Thoracic aorta (tissue), 2 donors: ENCODE results near the gene SCP2D1. TPM values are rescaled to one million over a fixed set of nuclear protein-coding genes. Genes with fewer than 3 reads are reported as not detected.

Experiments used
- ATAC-seq: fragments of 150-250 bp; one replicate; pipeline ENCODE4 v1.8.0; 2017; ENCODE audit warnings: low read depth; ENCODE audit not compliant: insufficient number of reproducible peaks, low FRiP score
- DNase-seq: peaks from one replicate; pipeline ENCODE4 v3.0.0-alpha.2; 2020; ENCODE audit warnings: low spot score
- H3K27ac ChIP-seq, 2 donors: fragments of 200-600 bp; sonication (generic); 1 replicate in 1 of 2; 2 replicates in 1 of 2; pipeline ENCODE4 v1.5.1; 2016; ENCODE audit warnings: mild to moderate bottlenecking in 2 of 2, moderate library complexity in 2 of 2
- H3K27me3 ChIP-seq: fragments of 200-600 bp; sonication (generic); replicated peaks from 2 replicates; pipeline ENCODE4 v1.6.0; 2016; ENCODE audit warnings: mild to moderate bottlenecking; ENCODE audit not compliant: insufficient read depth
- H3K36me3 ChIP-seq: fragments of 200-600 bp; sonication (generic); one replicate; pipeline ENCODE4 v1.5.1; 2016
- H3K4me1 ChIP-seq, 2 donors: fragments of 200-600 bp; sonication (generic); 1 replicate in 1 of 2; 2 replicates in 1 of 2; pipeline versions ENCODE4 v1.5.1 to v1.6.0; 2016; ENCODE audit warnings: low read depth in 2 of 2, mild to moderate bottlenecking in 1 of 2; ENCODE audit not compliant: control insufficient read depth in 1 of 2
- H3K4me3 ChIP-seq: fragments of 200-600 bp; sonication (generic); 2 replicates; pipeline ENCODE4 v1.5.1; 2016; ENCODE audit warnings: mild to moderate bottlenecking
- H3K9me3 ChIP-seq: fragments of 200-600 bp; sonication (generic); 2 replicates; pipeline ENCODE4 v1.5.1; 2016
- total RNA-seq, 2 donors: library from RNA; depleted of rRNA; stranded (reverse); fragments of >200 nt; gene quantifications; one replicate each; pipeline versions ENCODE4 v1.1.0 to v1.2.3, GENCODE V29; 2016
- TF ChIP-seq, protein P1 (sequence below): fragments of 200-600 bp; sonication (generic); IDR thresholded peaks from one replicate; pipeline ENCODE4 v1.5.1; 2019; ENCODE audit warnings: antibody characterized with exemption

The SCP2D1 gene
- total RNA-seq, 2 donors from 2014 or later: not detected

DNA sequence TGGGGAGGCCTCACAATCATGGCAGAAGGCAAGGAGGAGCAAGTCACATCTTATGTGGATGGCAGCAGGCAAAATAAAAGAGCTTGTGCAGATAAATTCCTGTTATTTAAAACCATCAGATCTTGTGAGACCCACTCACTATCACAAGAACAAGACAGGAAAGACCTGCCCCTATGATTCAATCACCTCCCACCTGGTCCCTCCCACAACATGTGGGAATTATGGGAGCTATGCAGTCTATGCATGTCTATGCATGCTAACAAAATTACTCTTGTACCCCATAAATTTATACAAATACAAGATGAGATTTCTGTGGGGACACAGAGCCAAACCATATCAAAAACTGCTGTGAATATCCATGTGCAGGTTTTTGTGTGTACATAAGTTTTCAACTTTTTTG, 25.6 kb upstream of the SCP2D1 start:
- Histone ChIP-seq H3K36me3 (no peaks in the 10 kb centered on the region), H3K9me3 (no peaks in the 10 kb centered on the region), H3K27ac (no peak overlapping the region), H3K27me3 (no peaks in the 10 kb centered on the region), H3K4me1 (no peaks in the 10 kb centered on the region), H3K4me3 (no peak overlapping the region)
- ATAC-seq (no peak), DNase-seq (no peak)
- TF ChIP-seq, protein P1, sequence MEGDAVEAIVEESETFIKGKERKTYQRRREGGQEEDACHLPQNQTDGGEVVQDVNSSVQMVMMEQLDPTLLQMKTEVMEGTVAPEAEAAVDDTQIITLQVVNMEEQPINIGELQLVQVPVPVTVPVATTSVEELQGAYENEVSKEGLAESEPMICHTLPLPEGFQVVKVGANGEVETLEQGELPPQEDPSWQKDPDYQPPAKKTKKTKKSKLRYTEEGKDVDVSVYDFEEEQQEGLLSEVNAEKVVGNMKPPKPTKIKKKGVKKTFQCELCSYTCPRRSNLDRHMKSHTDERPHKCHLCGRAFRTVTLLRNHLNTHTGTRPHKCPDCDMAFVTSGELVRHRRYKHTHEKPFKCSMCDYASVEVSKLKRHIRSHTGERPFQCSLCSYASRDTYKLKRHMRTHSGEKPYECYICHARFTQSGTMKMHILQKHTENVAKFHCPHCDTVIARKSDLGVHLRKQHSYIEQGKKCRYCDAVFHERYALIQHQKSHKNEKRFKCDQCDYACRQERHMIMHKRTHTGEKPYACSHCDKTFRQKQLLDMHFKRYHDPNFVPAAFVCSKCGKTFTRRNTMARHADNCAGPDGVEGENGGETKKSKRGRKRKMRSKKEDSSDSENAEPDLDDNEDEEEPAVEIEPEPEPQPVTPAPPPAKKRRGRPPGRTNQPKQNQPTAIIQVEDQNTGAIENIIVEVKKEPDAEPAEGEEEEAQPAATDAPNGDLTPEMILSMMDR: no peak

DNA sequence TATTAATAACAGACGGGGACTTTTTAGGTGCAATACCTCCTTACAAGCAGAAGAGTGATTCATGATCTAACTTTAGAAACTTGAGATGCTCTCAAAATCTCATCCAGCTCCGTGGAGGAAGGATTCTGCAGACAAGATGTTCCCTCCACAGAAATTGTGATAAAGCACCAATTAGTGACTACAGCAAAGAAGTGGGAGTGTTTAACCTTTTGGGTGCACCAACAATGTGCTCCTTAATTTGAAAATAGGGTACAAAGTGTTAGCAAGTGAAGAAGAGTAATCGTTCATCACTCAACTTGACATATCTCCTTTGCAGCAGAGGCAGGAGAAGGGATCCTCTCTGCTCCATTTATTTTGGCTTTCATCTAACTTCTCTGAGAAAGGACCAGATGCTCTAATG, 22.8 kb upstream of the SCP2D1 start:
- peaks cover 3 to 8% of the 10 kb centered on the region in 2 donors for H3K4me1 ChIP-seq
- H3K27me3 ChIP-seq: no peaks in the 10 kb centered on the region
- H3K9me3 ChIP-seq: no peaks in the 10 kb centered on the region
- no peak overlapping the region for H3K4me3 ChIP-seq
- no peak for ATAC-seq
- TF ChIP-seq, protein P1: no peak
- DNase-seq: no peak
- H3K27ac ChIP-seq: no peak overlapping the region
- no peaks in the 10 kb centered on the region for H3K36me3 ChIP-seq

DNA sequence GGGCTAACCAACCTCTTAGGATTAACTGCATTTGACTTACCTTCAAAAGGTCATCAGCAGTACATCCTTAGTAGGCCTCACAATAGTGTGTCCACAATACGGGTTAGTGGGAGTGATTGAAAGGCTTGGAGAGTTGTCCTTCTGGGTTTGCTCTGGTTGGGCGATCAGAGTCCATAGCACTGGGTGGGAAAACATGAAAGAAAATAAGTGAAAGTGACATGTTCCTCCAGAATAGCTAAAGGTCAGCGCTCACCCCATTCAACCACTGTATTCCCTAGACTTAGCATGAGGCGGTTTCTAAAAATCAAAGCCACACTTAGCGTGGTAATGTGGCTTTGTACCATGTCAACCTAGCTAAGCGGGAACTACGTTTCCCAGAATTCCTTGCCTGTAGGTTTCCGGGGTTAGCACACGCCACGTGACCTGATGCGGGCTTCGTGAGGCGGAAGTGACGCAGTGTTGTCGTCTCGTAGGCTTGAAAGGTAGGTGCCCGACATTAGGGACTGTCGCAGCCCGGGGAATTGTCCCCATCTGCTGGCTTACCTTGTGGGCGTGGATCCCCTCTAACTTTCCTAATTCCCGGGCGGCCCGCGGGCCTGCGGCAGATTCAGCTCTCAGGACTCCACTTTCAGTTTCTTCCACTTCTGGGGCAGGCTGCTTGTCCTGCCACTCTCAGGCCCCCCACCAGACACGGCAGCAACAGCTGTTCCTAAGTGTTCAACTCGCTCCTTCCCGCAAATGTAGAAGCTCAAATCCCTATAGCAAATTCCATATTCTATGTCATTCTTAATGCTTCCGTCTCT, 19.8 kb upstream of the SCP2D1 start:
- peaks cover 3 to 8% of the 10 kb centered on the region in 2 donors for H3K4me1 ChIP-seq

DNA sequence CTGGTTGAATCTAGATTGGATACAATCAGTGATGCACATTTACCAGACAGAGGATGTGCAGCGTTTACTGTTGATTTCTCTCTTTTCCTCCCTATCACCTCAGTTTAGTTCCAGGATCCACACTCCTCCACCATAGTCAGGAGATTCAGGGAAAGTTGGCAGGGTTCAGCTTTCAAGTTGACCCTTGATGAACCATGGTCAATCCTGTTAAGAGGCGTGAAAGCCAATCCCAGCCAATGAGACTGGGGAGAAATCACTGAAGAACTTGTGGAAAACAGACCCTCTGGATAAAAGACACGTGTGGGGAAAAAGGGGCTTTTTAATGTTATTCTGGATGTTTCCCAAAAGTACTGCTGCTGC, 19.2 kb upstream of the SCP2D1 start:
- no peaks in the 10 kb centered on the region for H3K9me3 ChIP-seq
- H3K36me3 ChIP-seq: no peaks in the 10 kb centered on the region
- DNase-seq: no peak
- TF ChIP-seq, protein P1: no peak
- peaks cover 3 to 8% of the 10 kb centered on the region in 2 donors for H3K4me1 ChIP-seq
- H3K27ac ChIP-seq: peak overlapping the region; percentile 80 to 86
- H3K4me3 ChIP-seq: peak overlapping the region; percentile 78
- ATAC-seq: no peak
- no peaks in the 10 kb centered on the region for H3K27me3 ChIP-seq

More for the DNA sequence above, 19.8 kb upstream of the SCP2D1 start:
- TF ChIP-seq, protein P1: no peak
- DNase-seq (peak; percentile 83), ATAC-seq (peak; percentile 89)
- Histone ChIP-seq H3K27me3 (no peaks in the 10 kb centered on the region), H3K36me3 (no peaks in the 10 kb centered on the region), H3K27ac (peak overlapping the region; percentile 80 to 86), H3K4me3 (peak overlapping the region; percentile 78), H3K9me3 (no peaks in the 10 kb centered on the region)

DNA sequence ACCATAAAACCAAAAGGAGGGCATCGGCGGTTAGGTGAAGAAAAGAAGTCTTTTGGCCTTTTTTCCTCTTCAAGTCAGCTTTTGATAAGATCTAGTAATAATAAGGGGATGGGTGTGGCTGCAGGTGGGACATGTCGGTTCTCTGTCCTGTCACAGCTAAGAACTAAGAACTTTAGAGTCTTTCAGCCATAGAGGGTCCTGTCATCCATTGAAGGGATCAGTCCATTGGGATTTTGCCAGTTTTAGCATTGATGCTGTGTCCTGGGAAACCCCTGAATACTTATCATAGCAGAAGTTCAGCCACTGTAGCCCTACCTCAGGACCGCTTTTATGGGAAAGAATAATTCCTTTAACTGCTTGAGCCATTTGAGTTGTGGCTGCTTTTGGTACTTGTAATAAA, 18.2 kb upstream of the SCP2D1 start:
- DNase-seq (no peak), ATAC-seq (no peak)
- H3K27ac ChIP-seq: no peak overlapping the region
- no peaks in the 10 kb centered on the region for H3K9me3 ChIP-seq
- H3K4me1 ChIP-seq: peaks cover 3 to 8% of the 10 kb centered on the region in 2 donors
- no peak overlapping the region for H3K4me3 ChIP-seq
- H3K27me3 ChIP-seq: no peaks in the 10 kb centered on the region
- no peaks in the 10 kb centered on the region for H3K36me3 ChIP-seq
- TF ChIP-seq, protein P1: no peak
